Fibroblast of skin of right biceps (primary cell): ENCODE measurements around the gene NHEJ1.

Experiments
- DNase-seq: peaks from one replicate; pipeline ENCODE4 v3.0.0-alpha.2; 2013

NHEJ1 gene

DNA sequence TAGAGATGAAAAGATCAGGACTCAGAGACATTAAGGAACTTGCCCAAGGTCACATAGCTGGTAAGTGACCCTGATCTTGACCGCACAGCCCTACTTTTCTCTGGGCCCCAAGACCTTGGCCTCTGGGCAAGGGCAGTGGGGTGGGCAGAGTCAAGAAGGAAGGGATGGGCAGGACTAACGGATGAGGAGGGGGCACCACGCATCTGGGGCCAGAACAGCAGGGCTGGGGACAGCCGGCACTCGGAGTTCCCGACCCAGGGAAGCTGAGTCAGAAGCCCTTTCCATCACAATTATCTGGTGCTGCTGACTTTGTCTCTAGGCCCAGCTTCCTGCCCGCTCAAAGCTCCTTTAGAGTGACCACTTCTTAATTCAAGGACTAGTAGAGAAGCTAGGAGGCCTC, 133.7 kb downstream of the NHEJ1 start:
- no peak for DNase-seq

DNA sequence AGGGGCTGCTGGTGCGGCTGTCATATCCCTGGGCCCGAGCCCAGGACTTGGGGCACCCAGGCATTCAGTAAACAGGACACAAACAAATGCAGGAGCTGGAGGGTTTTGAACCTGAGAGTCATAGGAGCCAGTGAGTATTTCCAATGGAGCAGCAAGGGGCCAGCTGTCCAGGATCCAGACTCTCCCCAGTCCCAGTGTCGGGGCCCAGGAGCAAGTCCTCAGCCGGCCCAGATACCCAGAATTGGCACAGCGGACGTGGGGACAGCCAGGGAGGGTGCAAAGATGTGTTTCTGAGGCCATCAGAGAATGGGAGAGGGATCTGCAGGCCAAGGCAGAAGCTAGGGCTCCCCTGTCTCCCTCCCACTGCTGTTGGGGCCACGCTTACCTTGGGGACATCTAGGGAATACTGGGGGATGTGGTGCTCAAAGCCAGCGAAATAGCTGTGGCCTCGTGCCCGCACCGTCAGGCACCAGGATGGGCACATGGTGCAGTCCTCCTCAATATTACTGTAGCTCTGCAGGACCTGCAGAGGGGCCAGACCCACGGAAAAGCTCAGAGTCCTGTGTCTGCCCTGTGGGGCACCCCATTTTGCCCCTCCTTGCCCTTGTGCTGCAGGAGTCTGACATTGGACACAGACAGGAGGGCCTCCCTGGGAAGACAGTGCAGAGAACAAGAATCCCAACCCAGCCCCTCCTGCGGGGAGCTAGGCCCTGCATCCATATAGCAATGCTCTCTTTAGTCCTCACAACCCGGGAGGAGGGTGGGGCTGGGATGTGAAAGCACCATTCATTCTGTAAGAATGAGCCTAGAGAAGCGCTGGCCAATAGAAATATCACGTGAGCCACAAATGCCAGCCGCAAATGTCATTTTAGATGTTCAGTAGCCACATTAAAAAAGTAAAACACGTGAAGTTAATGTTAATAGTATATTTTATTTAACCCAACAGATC, 134.7 kb downstream of the NHEJ1 start:
- no peak for DNase-seq
